ENCODE results near the gene RHOC. TPM values are rescaled to one million over a fixed set of nuclear protein-coding genes. Genes with fewer than 3 reads are reported as not detected.
A peak's percentile ranks its signal among the peaks of the same experiment; 100 is the strongest.

RHOC gene
- total RNA-seq, 1 donor from 2014 or later, result 37.6 TPM

- DNase-seq, result no peak
These were observed 5.5 kb downstream of the RHOC start for GRCh38 chr1:112701227-112702066.

GRCh38 chr1:112700290-112701226 lies 6.4 kb downstream of the RHOC start:
- peak; percentile 73 for DNase-seq

- DNase-seq, result no peak
These were observed 7.3 kb downstream of the RHOC start for GRCh38 chr1:112699425-112700144.

- DNase-seq, result no peak
These were observed 8.3 kb downstream of the RHOC start for GRCh38 chr1:112698366-112699310.

GRCh38 chr1:112697781-112698201 lies 9.1 kb downstream of the RHOC start:
- DNase-seq, result no peak

GRCh38 chr1:112696578-112697314 lies 10.2 kb downstream of the RHOC start:
- DNase-seq, result no peak

- DNase-seq, result no peak
These were observed 11.7 kb downstream of the RHOC start for GRCh38 chr1:112695276-112695675.

GRCh38 chr1:112694363-112694929 lies 12.5 kb downstream of the RHOC start:
- no peak for DNase-seq

GRCh38 chr1:112693821-112694220 lies 13.1 kb downstream of the RHOC start:
- DNase-seq, result no peak

- DNase-seq, result no peak
These were observed 14.2 kb downstream of the RHOC start for GRCh38 chr1:112692681-112693080.

- DNase-seq, result no peak
These were observed 17.1 kb downstream of the RHOC start for GRCh38 chr1:112689842-112690237.

- DNase-seq, result no peak
These were observed 17.6 kb downstream of the RHOC start for GRCh38 chr1:112689196-112689841.

- no peak for DNase-seq
These were observed 18.1 kb downstream of the RHOC start for GRCh38 chr1:112688781-112689193.

GRCh38 chr1:112687785-112688496 lies 19.0 kb downstream of the RHOC start:
- DNase-seq, result no peak

GRCh38 chr1:112687361-112687760 lies 19.6 kb downstream of the RHOC start:
- DNase-seq, result no peak

GRCh38 chr1:112686835-112687234 lies 20.1 kb downstream of the RHOC start:
- DNase-seq, result no peak

- no peak for DNase-seq
These were observed 20.5 kb downstream of the RHOC start for GRCh38 chr1:112686417-112686816.

- no peak for DNase-seq
These were observed 21.0 kb downstream of the RHOC start for GRCh38 chr1:112685913-112686312.

GRCh38 chr1:112678605-112679004 lies 28.3 kb downstream of the RHOC start:
- DNase-seq, result no peak
